HCT116 (cell line): Measurements from ENCODE around the gene KRT74. TPM values are rescaled to one million over a fixed set of nuclear protein-coding genes. Genes with fewer than 3 reads are reported as not detected.

ENCODE experiments used
- ATAC-seq: fragments of 200-7000 bp; cut with Tn5 transposase; 2 replicates; pipeline ENCODE4 v1.9.1; 2020; ENCODE audit warnings: mild to moderate bottlenecking, moderate library complexity
- BruUV-seq: library from RNA; stranded (reverse); fragments of 400-500 nt; replicated peaks from 2 replicates; lab custom pipeline; 2021; lab: Mats Ljungman, UMichigan
- CTCF ChIA-PET: fragments of 300-600 bp; sonication (Branson Sonifier 250); formaldehyde crosslinking; loops from one replicate; lab custom pipeline; 2021; ENCODE audit warnings: antibody characterized with exemption; lab: Charles Lee
- POLR2A ChIA-PET: fragments of 300-600, 350-600 bp; sonication (Branson Sonifier 250); formaldehyde crosslinking; loops from one replicate; lab custom pipeline; 2021; ENCODE audit warnings: antibody characterized with exemption; lab: Charles Lee
- RAD21 ChIA-PET, 2 experiments: fragments of 300-600 bp; sonication (Branson Sonifier 250); formaldehyde crosslinking; loops; one replicate each; lab custom pipeline; 2023; ENCODE audit warnings: low total read pairs in 2 of 2; ENCODE audit not compliant: uncharacterized antibody in 2 of 2, unreplicated experiment in 2 of 2, low non-redundant PET in 1 of 2; lab: Charles Lee
- DNase-seq: peaks from one replicate; pipeline ENCODE4 v3.0.0-alpha.2; 2010; ENCODE audit warnings: low read depth, low spot score
- H2AFZ ChIP-seq: fragments of 200-600 bp; shearing (Covaris generic), sonication (generic); 2 replicates; pipeline ENCODE4 v1.6.1; 2017; ENCODE audit warnings: low read depth, mixed run types, mixed read lengths, antibody characterized with exemption, low read length; ENCODE audit not compliant: poor library complexity, severe bottlenecking
- H3K27ac ChIP-seq: 2 replicates; pipeline ENCODE4 v1.5.1; 2012; ENCODE audit warnings: low read depth, low read length
- H3K27me3 ChIP-seq: fragments of 200-600 bp; sonication (generic); 2 replicates; pipeline ENCODE4 v1.6.1; 2016; ENCODE audit warnings: mixed run types, low read length, mixed read lengths; ENCODE audit not compliant: insufficient read depth
- H3K36me3 ChIP-seq, 2 experiments: fragments of 200-500 bp in 1 of 2; fragments of 200-600 bp in 1 of 2; sonication (Bioruptor generic) in 1 of 2; sonication (generic) in 1 of 2; 2 replicates each; pipeline versions ENCODE4 v1.5.1 to v1.6.1; 2014 to 2016; ENCODE audit warnings: low read length in 2 of 2, inconsistent platforms in 1 of 2, mixed read lengths in 1 of 2, mixed run types in 1 of 2; ENCODE audit not compliant: insufficient read depth in 2 of 2, control insufficient read depth in 1 of 2
- H3K4me1 ChIP-seq, 2 experiments: fragments of 200-600 bp in 1 of 2; sonication (generic) in 1 of 2; 2 replicates each; pipeline versions ENCODE4 v1.5.1 to v1.6.1; 2012 to 2017; ENCODE audit warnings: low read length in 2 of 2, inconsistent platforms in 1 of 2, mild to moderate bottlenecking in 1 of 2, mixed read lengths in 1 of 2, mixed run types in 1 of 2, moderate library complexity in 1 of 2; ENCODE audit not compliant: insufficient read depth in 2 of 2, control insufficient read depth in 1 of 2
- H3K4me2 ChIP-seq: fragments of 200-600 bp; sonication (generic); 2 replicates; pipeline ENCODE4 v1.6.1; 2017; ENCODE audit warnings: mixed run types, low read length, mixed read lengths
- H3K4me3 ChIP-seq, 2 experiments: fragments of 200-600 bp in 1 of 2; sonication (generic) in 1 of 2; replicated peaks in 1 of 2; 2 replicates each; pipeline ENCODE4 v1.5.1; 2011 to 2016; ENCODE audit warnings: low read length in 2 of 2, control low read depth in 1 of 2, low read depth in 1 of 2, mild to moderate bottlenecking in 1 of 2, mixed read lengths in 1 of 2, mixed run types in 1 of 2
- H3K79me2 ChIP-seq: fragments of 200-600 bp; sonication (generic); 2 replicates; pipeline ENCODE4 v1.6.1; 2017; ENCODE audit warnings: mild to moderate bottlenecking, mixed run types, low read length, moderate library complexity, mixed read lengths; ENCODE audit not compliant: insufficient read depth
- H3K9ac ChIP-seq: fragments of 200-600 bp; sonication (generic); 2 replicates; pipeline ENCODE4 v1.6.1; 2016; ENCODE audit warnings: low read length, mixed read lengths
- H3K9me2 ChIP-seq: fragments of 200-600 bp; sonication (generic), shearing (Covaris generic); 2 replicates; pipeline ENCODE4 v1.6.1; 2017; ENCODE audit warnings: mixed run types, mild to moderate bottlenecking, moderate library complexity; ENCODE audit not compliant: insufficient read depth
- H3K9me3 ChIP-seq, 2 experiments: fragments of 200-500 bp in 1 of 2; fragments of 200-600 bp in 1 of 2; sonication (Bioruptor generic) in 1 of 2; sonication (generic) in 1 of 2; 2 replicates each; pipeline ENCODE4 v1.6.1; 2014 to 2017; ENCODE audit warnings: low read length in 2 of 2, mixed read lengths in 2 of 2, inconsistent platforms in 1 of 2, low read depth in 1 of 2, mild to moderate bottlenecking in 1 of 2, mixed run types in 1 of 2, moderate library complexity in 1 of 2; ENCODE audit not compliant: control insufficient read depth in 1 of 2, insufficient read depth in 1 of 2
- H4K20me1 ChIP-seq: fragments of 200-600 bp; sonication (generic), shearing (Covaris generic); 2 replicates; pipeline ENCODE4 v1.6.1; 2017; ENCODE audit warnings: mixed run types, mild to moderate bottlenecking, moderate library complexity; ENCODE audit not compliant: insufficient read depth
- CBX3 ChIP-seq: IDR thresholded peaks from 2 replicates; pipeline ENCODE4 v1.6.1; 2012; ENCODE audit warnings: low read depth
- FOSL1 ChIP-seq: IDR thresholded peaks from 2 replicates; pipeline ENCODE4 v1.6.1; 2012; ENCODE audit warnings: low read depth
- POLR2AphosphoS5 ChIP-seq: IDR thresholded peaks from 2 replicates; pipeline ENCODE4 v1.6.1; 2011; ENCODE audit warnings: mild to moderate bottlenecking, low read depth, low read length, moderate library complexity
- RAD21 ChIP-seq: IDR thresholded peaks from 2 replicates; pipeline ENCODE4 v1.6.1; 2012; ENCODE audit warnings: low read depth, mild to moderate bottlenecking
- SIN3A ChIP-seq: IDR thresholded peaks from 2 replicates; pipeline ENCODE4 v1.6.1; 2012; ENCODE audit warnings: low read depth
- SP1 ChIP-seq: IDR thresholded peaks from 2 replicates; pipeline ENCODE4 v1.6.1; 2012; ENCODE audit warnings: low read depth
- YY1 ChIP-seq: IDR thresholded peaks from 2 replicates; pipeline ENCODE4 v1.6.1; 2011; ENCODE audit warnings: low read length, low read depth, moderate library complexity, mild to moderate bottlenecking; ENCODE audit not compliant: insufficient replicate concordance; ENCODE audit errors: extremely low read depth
- ZFX ChIP-seq: fragments of 450-650 bp; IDR thresholded peaks from 2 replicates; pipeline ENCODE4 v1.6.1; 2017
- intact Hi-C: fragments of 100-400 bp; cut with micrococcal nuclease; formaldehyde crosslinking; loops from 2 replicates; pipeline ENCODE4 v1.10.0; 2022
- total RNA-seq: library from RNA; stranded (reverse); gene quantifications from one replicate; pipeline ENCODE4 v1.2.1, GENCODE V29; 2021; ENCODE audit not compliant: unreplicated experiment
- TF ChIP-seq, protein P1 (sequence below): IDR thresholded peaks from 2 replicates; pipeline ENCODE4 v1.6.1; 2012
- TF ChIP-seq, protein P2 (sequence below): IDR thresholded peaks from 2 replicates; pipeline ENCODE4 v1.6.1; 2012
- TF ChIP-seq, protein P3 (sequence below): IDR thresholded peaks from 2 replicates; pipeline ENCODE4 v1.6.1; 2011; ENCODE audit warnings: mild to moderate bottlenecking, low read length, moderate library complexity; ENCODE audit not compliant: insufficient replicate concordance; ENCODE audit errors: extremely low read depth

KRT74 gene
- total RNA-seq, 1 experiment from 2014 or later, result not detected

DNA sequence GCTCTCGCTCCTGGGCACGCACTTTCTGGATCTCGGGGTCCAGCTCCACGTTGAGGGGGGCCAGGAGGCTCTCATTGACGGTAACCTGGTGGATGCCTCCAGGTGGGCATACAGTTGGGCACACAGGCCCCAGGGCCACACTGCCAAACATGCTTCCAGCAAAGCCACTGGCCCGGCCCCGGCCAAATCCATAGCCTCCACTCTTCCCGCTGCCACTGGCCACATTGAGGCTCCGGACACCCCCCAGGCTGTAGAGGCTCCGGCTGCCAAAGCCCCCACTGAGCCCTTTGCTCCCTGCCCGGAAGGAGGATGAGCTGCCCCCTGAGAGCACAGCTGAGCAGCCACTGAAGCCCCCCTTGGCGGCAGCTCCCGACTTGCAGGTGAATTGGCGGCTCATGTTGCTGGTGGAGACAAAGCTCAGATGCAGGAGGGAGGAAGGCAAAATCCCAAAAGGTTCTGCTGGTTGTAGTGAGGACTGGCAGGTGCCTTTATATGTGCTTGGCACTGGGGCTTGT is 20.9 kb downstream of the KRT74 start, which contains the start of gene KRT71:
KRT71 (minus strand) TSS at position 465 of the 515 bp plus-strand sequence; CDS start at position 397, 68 bp downstream.
- intact Hi-C loops, result no loop called here
- RAD21 ChIA-PET, result no interaction called here
- no TSS peak for BruUV-seq
- POLR2A ChIA-PET, result no interaction called here
- CTCF ChIA-PET, result interaction anchor here (1.1 kb wide), 1 partner anchor 9 kb away, joined by 3 read pairs; no protein-coding TSS in a partner anchor
- H3K4me3 ChIP-seq, result no peak within 1 kb of the TSS
- H3K79me2 ChIP-seq, result no peaks in the 10 kb centered on the region
- no peaks in the 10 kb centered on the region for H3K27me3 ChIP-seq
- no peak for ATAC-seq
- H3K9me3 ChIP-seq, result no peaks in the 10 kb centered on the region
- peaks cover 5 to 13% of the 10 kb centered on the region in 2 experiments; a peak in 3 of 4 replicates for H3K4me1 ChIP-seq
- no peak within 1 kb of the TSS for H3K9ac ChIP-seq
- no peaks in the 10 kb centered on the region for H4K20me1 ChIP-seq
- TF ChIP-seq YY1 (no peak), SIN3A (no peak), SP1 (no peak), RAD21 (no peak), FOSL1 (no peak), POLR2AphosphoS5 (no peak), CBX3 (no peak), ZFX (no peak)
- TF ChIP-seq, protein P1, sequence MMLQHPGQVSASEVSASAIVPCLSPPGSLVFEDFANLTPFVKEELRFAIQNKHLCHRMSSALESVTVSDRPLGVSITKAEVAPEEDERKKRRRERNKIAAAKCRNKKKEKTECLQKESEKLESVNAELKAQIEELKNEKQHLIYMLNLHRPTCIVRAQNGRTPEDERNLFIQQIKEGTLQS, result no peak
- TF ChIP-seq, protein P2, sequence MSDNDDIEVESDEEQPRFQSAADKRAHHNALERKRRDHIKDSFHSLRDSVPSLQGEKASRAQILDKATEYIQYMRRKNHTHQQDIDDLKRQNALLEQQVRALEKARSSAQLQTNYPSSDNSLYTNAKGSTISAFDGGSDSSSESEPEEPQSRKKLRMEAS, result no peak
- TF ChIP-seq, protein P3, sequence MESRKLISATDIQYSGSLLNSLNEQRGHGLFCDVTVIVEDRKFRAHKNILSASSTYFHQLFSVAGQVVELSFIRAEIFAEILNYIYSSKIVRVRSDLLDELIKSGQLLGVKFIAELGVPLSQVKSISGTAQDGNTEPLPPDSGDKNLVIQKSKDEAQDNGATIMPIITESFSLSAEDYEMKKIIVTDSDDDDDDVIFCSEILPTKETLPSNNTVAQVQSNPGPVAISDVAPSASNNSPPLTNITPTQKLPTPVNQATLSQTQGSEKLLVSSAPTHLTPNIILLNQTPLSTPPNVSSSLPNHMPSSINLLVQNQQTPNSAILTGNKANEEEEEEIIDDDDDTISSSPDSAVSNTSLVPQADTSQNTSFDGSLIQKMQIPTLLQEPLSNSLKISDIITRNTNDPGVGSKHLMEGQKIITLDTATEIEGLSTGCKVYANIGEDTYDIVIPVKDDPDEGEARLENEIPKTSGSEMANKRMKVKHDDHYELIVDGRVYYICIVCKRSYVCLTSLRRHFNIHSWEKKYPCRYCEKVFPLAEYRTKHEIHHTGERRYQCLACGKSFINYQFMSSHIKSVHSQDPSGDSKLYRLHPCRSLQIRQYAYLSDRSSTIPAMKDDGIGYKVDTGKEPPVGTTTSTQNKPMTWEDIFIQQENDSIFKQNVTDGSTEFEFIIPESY, result no peak
- no peaks in the 10 kb centered on the region for H3K9me2 ChIP-seq
- H3K4me2 ChIP-seq, result peak within 1 kb of the TSS; percentile 19; the same call in 1 of the 2 replicates
- no peaks in the 10 kb centered on the region for H3K36me3 ChIP-seq
- H2AFZ ChIP-seq, result no peak within 1 kb of the TSS
- H3K27ac ChIP-seq, result no peak within 1 kb of the TSS
- DNase-seq, result no peak
